PC-3 (cell line): ENCODE results near the gene SLC30A7. TPM values are rescaled to one million over a fixed set of nuclear protein-coding genes. Genes with fewer than 3 reads are reported as not detected.

ENCODE experiments used
- ATAC-seq: fragments of 200-7000 bp; cut with Tn5 transposase; 2 replicates; pipeline ENCODE4 v1.9.1; 2020; ENCODE audit warnings: mild to moderate bottlenecking, moderate library complexity
- BruUV-seq: library from RNA; stranded (reverse); fragments of 400-500 nt; replicated peaks from 2 replicates; lab custom pipeline; 2021; lab: Mats Ljungman, UMichigan
- CTCF ChIA-PET: fragments of 300-600 bp; sonication (Branson Sonifier 250); formaldehyde crosslinking; loops from one replicate; lab custom pipeline; 2022; ENCODE audit warnings: antibody characterized with exemption; lab: Charles Lee
- POLR2A ChIA-PET: fragments of 300-600 bp; sonication (Branson Sonifier 250); formaldehyde crosslinking; loops from one replicate; lab custom pipeline; 2022; ENCODE audit warnings: antibody characterized with exemption; ENCODE audit not compliant: unreplicated experiment; lab: Charles Lee
- DNase-seq: peaks from one replicate; pipeline ENCODE4 v3.0.0-alpha.2; 2015
- H2AFZ ChIP-seq: fragments of 300-600 bp; sonication (generic); 2 replicates; pipeline ENCODE4 v1.6.0; 2016; ENCODE audit warnings: antibody characterized with exemption, low read length
- H3F3A ChIP-seq: fragments of 300-600 bp; sonication (generic); one replicate; pipeline ENCODE4 v1.6.0; 2017; ENCODE audit warnings: antibody characterized with exemption, low read length, control low read depth, mild to moderate bottlenecking; ENCODE audit not compliant: unreplicated experiment
- H3K27ac ChIP-seq: fragments of 300-600 bp; sonication (generic); 2 replicates; pipeline ENCODE4 v1.5.1; 2016; ENCODE audit warnings: mild to moderate bottlenecking, low read length
- H3K27me3 ChIP-seq: fragments of 300-600 bp; sonication (generic); 2 replicates; pipeline ENCODE4 v1.6.1; 2016; ENCODE audit warnings: low read length, mixed read lengths
- H3K36me3 ChIP-seq: fragments of 300-600 bp; sonication (generic); 2 replicates; pipeline ENCODE4 v1.6.1; 2016; ENCODE audit warnings: low read depth, mixed run types, low read length, mixed read lengths
- H3K4me1 ChIP-seq: fragments of 300-600 bp; sonication (generic); 2 replicates; pipeline ENCODE4 v1.5.1; 2016; ENCODE audit warnings: low read length; ENCODE audit not compliant: insufficient read depth
- H3K4me2 ChIP-seq: fragments of 300-600 bp; sonication (generic); 2 replicates; pipeline ENCODE4 v1.6.0; 2016; ENCODE audit warnings: low read length
- H3K4me3 ChIP-seq: fragments of 300-600 bp; sonication (generic); 2 replicates; pipeline ENCODE4 v1.5.1; 2016; ENCODE audit warnings: mild to moderate bottlenecking, low read length, mixed read lengths
- H3K79me2 ChIP-seq: fragments of 300-600 bp; sonication (generic); 2 replicates; pipeline ENCODE4 v1.6.1; 2017; ENCODE audit warnings: low read length, mixed read lengths
- H3K9ac ChIP-seq: fragments of 300-600 bp; sonication (generic); 2 replicates; pipeline ENCODE4 v1.6.0; 2016; ENCODE audit warnings: mild to moderate bottlenecking, low read length
- H3K9me2 ChIP-seq: fragments of 300-600 bp; sonication (generic); replicated peaks from 2 replicates; pipeline ENCODE4 v1.6.1; 2016; ENCODE audit warnings: mixed run types, low read length, mixed read lengths
- H3K9me3 ChIP-seq: fragments of 300-600 bp; sonication (generic); 2 replicates; pipeline ENCODE4 v1.6.1; 2016; ENCODE audit warnings: low read length, mixed read lengths
- H4K20me1 ChIP-seq: fragments of 300-600 bp; sonication (generic); 2 replicates; pipeline ENCODE4 v1.6.1; 2016; ENCODE audit warnings: low read length, mixed read lengths
- EZH2 ChIP-seq: fragments of 300-600 bp; sonication (generic); IDR thresholded peaks from one replicate; pipeline ENCODE4 v1.6.1; 2017; ENCODE audit warnings: antibody characterized with exemption, mild to moderate bottlenecking, low read length; ENCODE audit not compliant: unreplicated experiment
- EZH2phosphoT487 ChIP-seq: fragments of 300-600 bp; sonication (generic); IDR thresholded peaks from 2 replicates; pipeline ENCODE4 v1.6.1; 2018; ENCODE audit warnings: mild to moderate bottlenecking, antibody characterized with exemption, low read length, borderline replicate concordance
- intact Hi-C: fragments of 100-400 bp; cut with micrococcal nuclease; formaldehyde crosslinking; loops from 2 replicates; pipeline ENCODE4 v1.9.0; 2023
- total RNA-seq: library from RNA; depleted of rRNA; stranded (reverse); fragments of >200 nt; gene quantifications from 2 replicates; pipeline ENCODE4 v1.2.3, GENCODE V29; 2014
- TF ChIP-seq, protein P1 (sequence below): fragments of 300-600 bp; sonication (generic); conservative IDR thresholded peaks from 2 replicates; pipeline ENCODE4 v1.5.1; 2017; ENCODE audit warnings: antibody characterized with exemption, low read depth, mild to moderate bottlenecking, low read length

The SLC30A7 gene
- total RNA-seq, 1 experiment from 2014 or later: 24.0 TPM

DNA sequence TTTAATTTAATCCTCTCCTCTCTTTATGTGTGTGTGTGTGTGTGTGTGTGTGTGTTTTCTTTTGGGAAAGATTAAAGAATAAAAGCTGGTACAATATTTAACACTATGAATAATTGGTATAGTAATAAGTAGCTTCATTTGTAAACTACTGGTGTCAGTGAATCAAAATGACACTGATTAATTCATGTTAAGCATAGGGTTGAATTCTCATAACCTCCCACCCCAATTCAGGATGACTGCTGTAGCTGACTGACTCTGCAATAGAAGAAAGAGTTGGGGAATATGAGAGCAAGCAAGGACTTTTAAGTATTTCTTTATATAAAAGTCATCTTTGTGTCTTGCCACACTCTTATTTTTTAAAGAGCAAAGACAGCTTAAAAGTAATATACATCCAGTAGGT lies 13.1 kb downstream of the SLC30A7 start:
- no TSS peak for BruUV-seq
- no peaks in the 10 kb centered on the region; the same call in 1 of the 2 replicates for H4K20me1 ChIP-seq
- no peaks in the 10 kb centered on the region for H3K27me3 ChIP-seq
- no peaks in the 10 kb centered on the region for H3K9me2 ChIP-seq
- H3F3A ChIP-seq: no peaks in the 10 kb centered on the region
- no peak overlapping the region for H3K9ac ChIP-seq
- TF ChIP-seq, protein P1, sequence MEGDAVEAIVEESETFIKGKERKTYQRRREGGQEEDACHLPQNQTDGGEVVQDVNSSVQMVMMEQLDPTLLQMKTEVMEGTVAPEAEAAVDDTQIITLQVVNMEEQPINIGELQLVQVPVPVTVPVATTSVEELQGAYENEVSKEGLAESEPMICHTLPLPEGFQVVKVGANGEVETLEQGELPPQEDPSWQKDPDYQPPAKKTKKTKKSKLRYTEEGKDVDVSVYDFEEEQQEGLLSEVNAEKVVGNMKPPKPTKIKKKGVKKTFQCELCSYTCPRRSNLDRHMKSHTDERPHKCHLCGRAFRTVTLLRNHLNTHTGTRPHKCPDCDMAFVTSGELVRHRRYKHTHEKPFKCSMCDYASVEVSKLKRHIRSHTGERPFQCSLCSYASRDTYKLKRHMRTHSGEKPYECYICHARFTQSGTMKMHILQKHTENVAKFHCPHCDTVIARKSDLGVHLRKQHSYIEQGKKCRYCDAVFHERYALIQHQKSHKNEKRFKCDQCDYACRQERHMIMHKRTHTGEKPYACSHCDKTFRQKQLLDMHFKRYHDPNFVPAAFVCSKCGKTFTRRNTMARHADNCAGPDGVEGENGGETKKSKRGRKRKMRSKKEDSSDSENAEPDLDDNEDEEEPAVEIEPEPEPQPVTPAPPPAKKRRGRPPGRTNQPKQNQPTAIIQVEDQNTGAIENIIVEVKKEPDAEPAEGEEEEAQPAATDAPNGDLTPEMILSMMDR: no peak
- no peak for TF ChIP-seq EZH2
- no peak for TF ChIP-seq EZH2phosphoT487
- no peak overlapping the region for H3K4me2 ChIP-seq
- ChIA-PET POLR2A (interaction anchor here (0.6 kb wide), 1 partner anchor 266 kb away, joined by 5 read pairs; no protein-coding TSS in a partner anchor), CTCF (no interaction called here)
- intact Hi-C loops: no loop called here
- H2AFZ ChIP-seq: no peak overlapping the region
- H3K79me2 ChIP-seq: peaks cover 12% of the 10 kb centered on the region
- peaks cover 64% of the 10 kb centered on the region for H3K36me3 ChIP-seq
- no peak overlapping the region for H3K4me3 ChIP-seq
- no peak overlapping the region for H3K27ac ChIP-seq
- no peaks in the 10 kb centered on the region for H3K9me3 ChIP-seq
- DNase-seq: no peak
- no peak for ATAC-seq
- no peaks in the 10 kb centered on the region for H3K4me1 ChIP-seq

DNA sequence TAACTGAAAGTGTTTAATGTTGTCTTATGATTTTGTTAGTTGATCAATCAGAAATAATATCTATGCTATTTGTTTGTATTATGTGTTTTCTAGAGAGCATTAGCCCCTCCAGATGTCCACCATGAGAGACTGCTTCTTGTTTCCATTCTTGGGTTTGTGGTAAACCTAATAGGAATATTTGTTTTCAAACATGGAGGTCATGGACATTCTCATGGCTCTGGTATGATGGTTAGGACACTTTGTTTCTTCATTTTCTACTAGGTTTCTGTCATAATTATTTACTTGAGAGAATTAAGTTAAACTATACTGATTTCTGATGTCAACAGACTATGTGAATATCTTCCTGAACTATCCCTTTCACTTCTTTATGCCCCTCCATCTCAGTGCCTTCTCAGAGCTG lies 16.1 kb downstream of the SLC30A7 start:
- Histone ChIP-seq H4K20me1 (no peaks in the 10 kb centered on the region), H3K9me2 (no peaks in the 10 kb centered on the region), H3K27me3 (no peaks in the 10 kb centered on the region), H3K4me1 (no peaks in the 10 kb centered on the region), H3K4me3 (no peak overlapping the region), H3K9ac (no peak overlapping the region), H3F3A (no peaks in the 10 kb centered on the region), H3K36me3 (peaks cover 64% of the 10 kb centered on the region), H3K4me2 (no peak overlapping the region), H3K79me2 (no peaks in the 10 kb centered on the region), H3K9me3 (no peaks in the 10 kb centered on the region), H2AFZ (no peak overlapping the region), H3K27ac (no peak overlapping the region)
- POLR2A ChIA-PET: no interaction called here
- no TSS peak for BruUV-seq
- CTCF ChIA-PET: no interaction called here
- DNase-seq (no peak), ATAC-seq (no peak)
- TF ChIP-seq, protein P1: no peak
- TF ChIP-seq EZH2: no peak
- TF ChIP-seq EZH2phosphoT487: no peak
- intact Hi-C loops: no loop called here

DNA sequence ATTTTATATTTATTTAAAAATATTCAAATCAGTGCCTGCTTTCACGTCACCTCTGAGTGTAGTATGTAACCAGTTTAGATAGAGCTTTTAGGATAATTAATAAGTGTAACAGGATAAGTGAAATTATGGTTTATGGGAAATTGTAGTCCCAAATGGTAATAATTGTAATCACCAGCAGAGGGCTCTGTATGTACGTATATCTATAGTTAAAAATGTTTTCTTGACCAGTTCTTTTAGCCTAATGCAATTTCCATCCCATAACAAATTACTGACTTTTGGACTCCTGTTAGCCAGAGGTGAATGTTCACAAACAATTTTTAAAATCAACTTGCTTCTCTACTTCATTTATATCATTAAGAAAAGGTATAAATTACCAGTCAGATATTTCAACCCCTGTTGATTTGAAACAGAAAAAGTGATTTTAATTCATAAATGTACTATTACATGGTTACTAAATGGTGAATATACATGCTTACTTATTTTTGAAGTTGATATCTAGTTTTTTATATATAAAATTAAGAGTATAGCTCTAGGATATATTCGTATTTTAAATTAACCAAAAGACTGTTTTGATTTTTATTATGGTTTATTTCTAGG lies 25.3 kb downstream of the SLC30A7 start:
- H3K4me3 ChIP-seq: no peak overlapping the region
- no peaks in the 10 kb centered on the region for H3F3A ChIP-seq
- no peaks in the 10 kb centered on the region for H4K20me1 ChIP-seq
- H3K79me2 ChIP-seq: no peaks in the 10 kb centered on the region
- ATAC-seq: no peak
- no peaks in the 10 kb centered on the region for H3K9me3 ChIP-seq
- no peaks in the 10 kb centered on the region for H3K27me3 ChIP-seq
- peaks cover 30% of the 10 kb centered on the region for H3K36me3 ChIP-seq
- no peak overlapping the region for H2AFZ ChIP-seq
- CTCF ChIA-PET: interaction anchor here (0.5 kb wide), 1 partner anchor 13 kb away, joined by 3 read pairs; no protein-coding TSS in a partner anchor
- peak; percentile 79 for DNase-seq
- peaks cover 7% of the 10 kb centered on the region; the same call in 1 of the 2 replicates for H3K4me1 ChIP-seq
- TF ChIP-seq EZH2 (no peak), EZH2phosphoT487 (no peak)
- TF ChIP-seq, protein P1: peak; percentile 67
- no peak overlapping the region for H3K4me2 ChIP-seq
- no peak overlapping the region for H3K9ac ChIP-seq
- no peaks in the 10 kb centered on the region for H3K9me2 ChIP-seq
- POLR2A ChIA-PET: no interaction called here
- intact Hi-C loops: loop anchor here (1.0 to 5.0 kb wide), 4 partner anchors 106 to 436 kb away; partner anchors contain the start of gene DPH5
- BruUV-seq: no TSS peak
- no peak overlapping the region for H3K27ac ChIP-seq
